Measurements from ENCODE around the gene ITGAV.

The ITGAV gene

DNA sequence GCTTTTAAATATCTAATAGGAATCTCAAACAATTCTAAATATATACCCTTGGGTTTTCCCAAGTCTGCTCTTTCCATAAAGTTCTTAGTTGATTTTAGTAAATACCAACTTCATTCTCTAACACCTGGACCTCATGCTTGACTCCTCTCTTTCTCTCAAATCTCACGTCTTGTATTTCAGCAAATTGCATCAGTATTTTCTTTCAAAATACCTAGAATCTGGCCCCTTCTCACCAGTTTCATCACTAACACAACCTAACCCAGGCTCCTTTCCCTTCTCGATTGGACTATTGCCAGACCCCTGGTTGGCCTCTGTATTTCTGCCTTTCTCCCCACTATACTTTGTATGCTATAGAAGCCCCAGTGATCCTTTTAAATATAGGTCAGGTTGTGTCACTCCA lies 81.0 kb downstream of the ITGAV start:
- no peak for DNase-seq (ENCODE audit: insufficient read length, low spot score)
- no peak for FAIRE-seq
- TF ChIP-seq TAF1 (IDR thresholded peaks at IDR 0.05; ENCODE audit: low read depth, low read length) (no peak), SPI1 (IDR thresholded peaks at IDR 0.05; ENCODE audit: low read depth, low read length) (no peak), POLR2AphosphoS5 (IDR thresholded peaks at IDR 0.05; ENCODE audit: low read depth, low read length) (no peak)

DNA sequence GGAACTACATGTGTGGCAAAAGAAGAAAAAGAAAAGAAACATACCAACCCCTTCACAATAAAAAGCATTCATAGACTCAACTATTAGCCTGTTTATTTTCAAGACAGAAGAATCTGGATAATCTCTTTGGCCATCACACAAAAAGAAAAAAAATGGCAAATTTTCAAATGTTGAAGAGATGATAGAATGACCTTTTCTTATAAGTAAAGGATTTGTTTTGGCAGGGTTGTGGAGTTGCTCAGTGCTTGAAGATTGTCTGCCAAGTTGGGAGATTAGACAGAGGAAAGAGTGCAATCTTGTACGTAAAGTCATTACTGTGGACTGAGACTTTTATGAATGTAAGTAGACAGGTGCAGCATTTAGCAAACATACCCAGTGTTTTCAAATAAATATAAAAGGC lies 85.5 kb downstream of the ITGAV start:
- DNase-seq (ENCODE audit: insufficient read length, low spot score) (no peak), FAIRE-seq (no peak)
- TF ChIP-seq SPI1 (IDR thresholded peaks at IDR 0.05; ENCODE audit: low read depth, low read length) (no peak), PAX5 (IDR thresholded peaks at IDR 0.05; ENCODE audit: insufficient read depth, low read length, severe bottlenecking) (no peak), POU2F2 (IDR thresholded peaks at IDR 0.05; ENCODE audit: low read depth, low read length) (no peak), TAF1 (IDR thresholded peaks at IDR 0.05; ENCODE audit: low read depth, low read length) (no peak)

DNA sequence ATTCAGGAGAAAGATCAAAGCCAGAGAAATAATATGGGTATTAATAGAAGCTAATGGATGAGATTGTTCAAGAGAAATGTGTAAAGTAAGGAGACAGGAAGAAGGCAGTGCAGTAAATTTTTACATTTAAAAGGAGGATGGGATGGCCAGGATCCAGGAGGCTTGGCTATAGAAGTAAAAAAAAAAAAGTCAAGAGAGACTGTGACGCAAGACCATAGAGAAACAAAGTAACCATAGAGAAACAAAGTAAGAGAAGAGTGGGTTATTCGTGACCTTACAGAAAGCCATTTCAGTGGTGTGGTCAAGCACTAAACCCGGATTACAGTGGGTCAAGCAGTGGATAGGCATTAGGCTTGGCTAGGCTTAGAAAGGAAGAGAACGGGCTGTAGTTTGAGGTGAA lies 93.5 kb downstream of the ITGAV start:
- FAIRE-seq (no peak), DNase-seq (ENCODE audit: insufficient read length, low spot score) (no peak)
- no peak for TF ChIP-seq POLR2A (IDR thresholded peaks at IDR 0.05; ENCODE audit: low read depth, low read length)
- TF ChIP-seq POLR2AphosphoS5 (IDR thresholded peaks at IDR 0.05; ENCODE audit: low read depth, low read length), result no peak

DNA sequence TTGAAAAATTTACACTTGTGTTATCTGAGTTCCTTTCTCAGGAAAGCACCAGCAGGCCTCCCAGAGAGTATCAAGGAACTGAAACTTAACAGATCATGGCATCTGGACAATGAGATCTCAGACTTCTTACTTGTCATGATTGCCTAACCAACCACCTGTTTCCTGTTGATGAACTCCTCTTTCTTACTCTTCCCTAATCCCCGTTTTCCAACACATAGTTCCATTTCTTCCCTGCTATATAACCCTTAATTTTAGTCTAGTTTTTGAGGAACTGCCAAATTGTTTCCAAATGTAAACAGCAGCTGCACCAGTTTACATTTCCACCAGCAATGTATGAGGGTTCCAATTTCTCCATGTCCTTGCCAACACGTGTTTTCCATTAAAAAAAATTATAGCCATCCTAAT lies 98.0 kb downstream of the ITGAV start:
- no peak for DNase-seq (ENCODE audit: insufficient read length, low spot score)

DNA sequence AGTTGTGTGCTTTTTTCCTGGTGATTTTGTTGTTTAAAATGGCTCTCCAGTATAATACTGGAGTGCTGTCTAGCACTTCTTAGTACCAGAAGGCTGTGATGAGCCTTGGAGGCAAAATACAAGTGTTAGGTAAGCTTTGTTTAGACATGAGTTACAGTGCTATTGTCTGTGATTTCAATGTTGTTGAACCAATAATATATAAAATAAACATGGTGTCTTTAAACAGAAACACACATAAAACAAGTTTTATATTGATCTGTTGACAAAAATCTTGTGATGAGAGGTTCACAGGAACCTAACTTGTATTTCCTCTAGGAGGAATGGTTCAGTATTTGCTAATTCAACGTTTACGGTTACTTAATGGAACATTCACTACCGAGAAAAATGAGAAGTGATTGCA lies 99.0 kb downstream of the ITGAV start:
- no peak for DNase-seq (ENCODE audit: insufficient read length, low spot score)
- no peak for TF ChIP-seq POU2F2 (IDR thresholded peaks at IDR 0.05; ENCODE audit: low read depth, low read length)
- no peak for TF ChIP-seq POLR2A (IDR thresholded peaks at IDR 0.05; ENCODE audit: low read depth, low read length)
- TF ChIP-seq SPI1 (IDR thresholded peaks at IDR 0.05; ENCODE audit: low read depth, low read length), result no peak
- TF ChIP-seq TAF1 (IDR thresholded peaks at IDR 0.05; ENCODE audit: low read depth, low read length), result no peak
- TF ChIP-seq PAX5 (IDR thresholded peaks at IDR 0.05; ENCODE audit: insufficient read depth, low read length, severe bottlenecking), result no peak
- no peak for TF ChIP-seq POLR2AphosphoS5 (IDR thresholded peaks at IDR 0.05; ENCODE audit: low read depth, low read length)
- no peak for FAIRE-seq

More for the DNA sequence above, 98.0 kb downstream of the ITGAV start:
- no peak for FAIRE-seq
- TF ChIP-seq SPI1 (IDR thresholded peaks at IDR 0.05; ENCODE audit: low read depth, low read length) (peak; percentile 61), POLR2AphosphoS5 (IDR thresholded peaks at IDR 0.05; ENCODE audit: low read depth, low read length) (no peak)

DNA sequence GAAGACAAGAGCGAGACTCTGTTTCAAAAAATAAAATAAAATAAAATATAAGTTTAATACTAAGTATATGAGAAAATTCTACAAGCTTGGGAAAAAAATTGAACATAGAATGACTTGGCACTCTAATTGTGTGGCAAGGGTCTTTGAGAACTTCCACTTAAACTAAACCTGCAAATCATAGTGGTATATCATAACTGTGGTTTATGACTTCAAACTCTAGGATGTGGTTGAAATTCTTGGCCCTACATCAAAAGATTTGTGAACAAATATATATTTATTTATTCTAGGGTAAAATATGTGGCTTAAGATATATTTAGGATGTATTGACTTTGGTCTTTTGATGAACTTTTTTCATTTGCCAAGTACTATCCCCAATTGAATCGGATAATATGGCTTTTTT lies 100.9 kb downstream of the ITGAV start:
- FAIRE-seq (no peak), DNase-seq (ENCODE audit: insufficient read length, low spot score) (no peak)
- TF ChIP-seq POLR2A (IDR thresholded peaks at IDR 0.05; ENCODE audit: low read depth, low read length), result no peak
- no peak for TF ChIP-seq TAF1 (IDR thresholded peaks at IDR 0.05; ENCODE audit: low read depth, low read length)
- no peak for TF ChIP-seq SPI1 (IDR thresholded peaks at IDR 0.05; ENCODE audit: low read depth, low read length)
- no peak for TF ChIP-seq POLR2AphosphoS5 (IDR thresholded peaks at IDR 0.05; ENCODE audit: low read depth, low read length)
- TF ChIP-seq PAX5 (IDR thresholded peaks at IDR 0.05; ENCODE audit: insufficient read depth, low read length, severe bottlenecking), result no peak
- no peak for TF ChIP-seq POU2F2 (IDR thresholded peaks at IDR 0.05; ENCODE audit: low read depth, low read length)

DNA sequence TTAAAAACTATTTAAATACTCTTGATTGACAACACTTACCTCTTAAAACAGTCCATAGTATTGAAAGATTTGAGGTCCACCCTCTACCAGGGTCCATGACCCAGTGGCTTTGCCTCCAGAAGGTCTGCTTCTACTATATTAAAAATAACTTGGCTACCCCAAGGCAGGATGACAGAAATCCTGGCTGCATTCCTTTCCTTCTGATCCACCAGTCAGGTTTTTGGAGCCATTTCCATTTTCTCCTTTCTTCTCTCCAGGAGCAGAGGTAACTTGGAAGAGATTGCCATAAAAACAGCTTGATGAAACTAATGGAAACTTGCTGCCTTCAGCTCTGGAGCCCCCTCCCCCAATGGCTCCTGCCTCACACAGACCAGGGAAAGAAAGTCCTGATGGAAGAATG lies 101.4 kb downstream of the ITGAV start:
- FAIRE-seq, result no peak
- DNase-seq (ENCODE audit: insufficient read length, low spot score), result no peak
- TF ChIP-seq POU2F2 (IDR thresholded peaks at IDR 0.05; ENCODE audit: low read depth, low read length), result no peak
- TF ChIP-seq TAF1 (IDR thresholded peaks at IDR 0.05; ENCODE audit: low read depth, low read length), result no peak
- TF ChIP-seq POLR2AphosphoS5 (IDR thresholded peaks at IDR 0.05; ENCODE audit: low read depth, low read length), result no peak
- TF ChIP-seq SPI1 (IDR thresholded peaks at IDR 0.05; ENCODE audit: low read depth, low read length), result no peak
- TF ChIP-seq PAX5 (IDR thresholded peaks at IDR 0.05; ENCODE audit: insufficient read depth, low read length, severe bottlenecking), result no peak
- no peak for TF ChIP-seq POLR2A (IDR thresholded peaks at IDR 0.05; ENCODE audit: low read depth, low read length)

DNA sequence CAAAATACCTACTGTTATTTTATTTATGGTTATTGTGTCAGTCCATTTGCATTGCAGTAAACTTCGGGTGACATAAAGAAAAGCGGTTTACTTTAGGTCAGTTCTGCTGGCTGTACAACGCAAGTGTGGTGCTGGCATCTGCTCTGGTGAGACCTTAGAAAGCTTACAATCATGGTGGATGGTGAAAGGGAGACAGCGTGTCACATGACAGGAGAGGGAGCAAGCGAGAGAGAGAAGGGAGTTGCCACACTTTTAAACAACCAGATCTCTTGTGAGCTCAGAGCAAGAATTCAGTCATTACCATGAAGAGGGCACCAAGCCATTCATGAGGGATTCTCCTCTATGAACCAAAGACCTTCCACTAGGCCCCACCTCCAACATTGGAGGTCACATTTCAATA lies 102.0 kb downstream of the ITGAV start:
- no peak for TF ChIP-seq POU2F2 (IDR thresholded peaks at IDR 0.05; ENCODE audit: low read depth, low read length)
- no peak for TF ChIP-seq SPI1 (IDR thresholded peaks at IDR 0.05; ENCODE audit: low read depth, low read length)
- TF ChIP-seq POLR2AphosphoS5 (IDR thresholded peaks at IDR 0.05; ENCODE audit: low read depth, low read length), result no peak
- TF ChIP-seq TAF1 (IDR thresholded peaks at IDR 0.05; ENCODE audit: low read depth, low read length), result no peak
- TF ChIP-seq POLR2A (IDR thresholded peaks at IDR 0.05; ENCODE audit: low read depth, low read length), result no peak
- TF ChIP-seq PAX5 (IDR thresholded peaks at IDR 0.05; ENCODE audit: insufficient read depth, low read length, severe bottlenecking), result no peak
- no peak for DNase-seq (ENCODE audit: insufficient read length, low spot score)
- no peak for FAIRE-seq

DNA sequence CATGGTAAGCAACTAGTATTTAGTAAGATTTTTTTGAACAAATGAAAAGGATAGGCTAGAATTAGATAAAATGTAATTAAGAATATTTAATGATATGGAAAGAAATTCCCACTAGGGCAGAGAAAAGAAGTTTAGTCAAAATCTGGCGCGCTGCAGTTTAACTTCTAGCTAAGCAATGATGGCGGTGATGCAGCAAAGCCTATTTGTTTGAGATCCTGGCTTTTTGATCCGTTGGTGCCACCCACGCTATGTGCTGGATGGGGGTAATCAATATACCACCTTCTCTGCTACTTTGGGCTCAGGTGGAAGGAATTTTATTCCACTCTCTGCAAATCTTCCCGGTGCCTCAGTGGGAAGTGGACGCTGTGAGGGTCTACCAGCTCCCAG lies 103.6 kb downstream of the ITGAV start:
- no peak for FAIRE-seq
- no peak for DNase-seq (ENCODE audit: insufficient read length, low spot score)
- no peak for TF ChIP-seq PAX5 (IDR thresholded peaks at IDR 0.05; ENCODE audit: insufficient read depth, low read length, severe bottlenecking)
- TF ChIP-seq POLR2A (IDR thresholded peaks at IDR 0.05; ENCODE audit: low read depth, low read length), result no peak
- TF ChIP-seq SPI1 (IDR thresholded peaks at IDR 0.05; ENCODE audit: low read depth, low read length), result no peak
- TF ChIP-seq POU2F2 (IDR thresholded peaks at IDR 0.05; ENCODE audit: low read depth, low read length), result no peak
- no peak for TF ChIP-seq TAF1 (IDR thresholded peaks at IDR 0.05; ENCODE audit: low read depth, low read length)
- no peak for TF ChIP-seq POLR2AphosphoS5 (IDR thresholded peaks at IDR 0.05; ENCODE audit: low read depth, low read length)

DNA sequence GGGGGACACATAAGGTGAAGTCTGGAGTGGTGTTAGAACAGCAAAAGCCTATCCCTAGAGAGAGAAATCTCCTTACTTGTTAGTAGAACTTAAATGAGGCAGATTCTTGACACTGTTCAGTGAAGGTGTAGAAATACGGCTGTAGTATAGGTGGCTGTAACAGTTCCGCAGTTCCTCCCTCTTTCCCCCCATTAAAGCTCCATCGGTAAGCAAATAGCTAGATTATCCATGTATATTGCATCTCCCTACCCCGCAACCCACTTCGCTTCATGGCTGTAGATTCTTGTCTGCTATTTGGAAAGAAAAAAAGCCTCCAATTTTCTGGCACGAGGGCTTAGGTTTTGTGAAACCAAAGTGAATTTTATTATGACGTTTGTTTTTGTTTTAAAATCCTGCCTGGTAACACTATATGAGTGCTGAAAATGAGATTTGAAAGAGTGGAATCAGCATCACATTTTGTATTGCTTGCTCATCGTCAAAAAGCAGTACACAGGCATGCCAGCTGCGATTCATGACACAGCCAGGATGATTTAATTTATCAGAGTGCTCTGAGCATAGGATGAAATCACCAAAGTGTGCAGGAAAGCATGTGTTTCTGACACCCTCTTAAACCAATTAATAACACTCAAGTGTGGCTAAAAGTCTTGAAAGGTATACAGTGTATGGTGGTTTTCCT lies 105.4 kb downstream of the ITGAV start:
- no peak for TF ChIP-seq POLR2A (IDR thresholded peaks at IDR 0.05; ENCODE audit: low read depth, low read length)
- 0 out of 2 replicates have a peak, but pooled peaks have one; percentile 10 for TF ChIP-seq SPI1 (IDR thresholded peaks at IDR 0.05; ENCODE audit: low read depth, low read length)
- TF ChIP-seq TAF1 (IDR thresholded peaks at IDR 0.05; ENCODE audit: low read depth, low read length), result no peak
- TF ChIP-seq POLR2AphosphoS5 (IDR thresholded peaks at IDR 0.05; ENCODE audit: low read depth, low read length), result no peak
- TF ChIP-seq POU2F2 (IDR thresholded peaks at IDR 0.05; ENCODE audit: low read depth, low read length), result no peak
- TF ChIP-seq PAX5 (IDR thresholded peaks at IDR 0.05; ENCODE audit: insufficient read depth, low read length, severe bottlenecking), result no peak
- no peak for DNase-seq (ENCODE audit: insufficient read length, low spot score)
- peak; percentile 82 for FAIRE-seq
